Esophagus squamous epithelium (tissue), 5 donors: ENCODE data around the gene DMPK. TPM values are rescaled to one million over a fixed set of nuclear protein-coding genes. Genes with fewer than 3 reads are reported as not detected.

Experiments used
- DNase-seq: peaks from one replicate; lab custom pipeline; 2025; lab: John Stamatoyannopoulos, UW
- H3K27ac ChIP-seq, 4 donors: fragments of 200-600 bp; sonication (generic); one replicate each; pipeline ENCODE4 v1.5.1; 2016 to 2019; ENCODE audit warnings: mild to moderate bottlenecking in 1 of 4
- H3K27me3 ChIP-seq, 4 donors: fragments of 200-600 bp; sonication (generic); 1 replicate in 3 of 4; 2 replicates in 1 of 4; pipeline versions ENCODE4 v1.5.1 to v1.6.0; 2017 to 2021; ENCODE audit warnings: antibody characterized with exemption in 1 of 4
- H3K36me3 ChIP-seq, 3 donors: fragments of 200-600 bp; sonication (generic); one replicate each; pipeline ENCODE4 v1.5.1; 2016 to 2019
- H3K4me1 ChIP-seq, 3 donors: fragments of 200-600 bp; sonication (generic); one replicate each; pipeline ENCODE4 v1.5.1; 2017 to 2019
- H3K4me3 ChIP-seq, 4 donors: fragments of 200-600 bp; sonication (generic); 1 replicate in 3 of 4; 2 replicates in 1 of 4; pipeline ENCODE4 v1.5.1; 2016 to 2019; ENCODE audit warnings: mild to moderate bottlenecking in 2 of 4, moderate library complexity in 1 of 4
- H3K9me3 ChIP-seq, 3 donors: fragments of 200-600 bp; sonication (generic); one replicate each; pipeline ENCODE4 v1.5.1; 2016 to 2019
- POLR2A ChIP-seq, 4 donors: fragments of 450-650 bp; IDR thresholded peaks; one replicate each; pipeline ENCODE4 v1.6.1; 2017; ENCODE audit warnings: antibody characterized with exemption in 4 of 4, mild to moderate bottlenecking in 4 of 4, moderate library complexity in 3 of 4
- WGBS, 2 donors: methylation state at CpG; one replicate each; pipeline ENCODE4 v1.1.5; 2018; 5-methylcytosine and 5-hydroxymethylcytosine counted together
- intact Hi-C: fragments of 100-400 bp; cut with DNase I; formaldehyde crosslinking; loops from one replicate; pipeline ENCODE4 v1.15.0; 2022
- total RNA-seq, 4 donors: library from RNA; depleted of rRNA; stranded (reverse); fragments of >200 nt; gene quantifications; one replicate each; pipeline ENCODE4 v1.1.0, GENCODE V29; 2016
- TF ChIP-seq, protein P1 (sequence below), 6 experiments: fragments of 450-650 bp in 4 of 6; fragments of 200-600 bp in 2 of 6; sonication (generic) in 2 of 6; IDR thresholded peaks; one replicate each; pipeline ENCODE4 v1.5.1; 2016 to 2019; ENCODE audit warnings: antibody characterized with exemption in 6 of 6, mild to moderate bottlenecking in 4 of 6, moderate library complexity in 4 of 6
- donor health status: DM: yes; HTN: yes; CAD: no.

DMPK gene
- total RNA-seq, 4 donors from 2014 or later: 15.8 to 36.6 (median 17.2) TPM

DNA sequence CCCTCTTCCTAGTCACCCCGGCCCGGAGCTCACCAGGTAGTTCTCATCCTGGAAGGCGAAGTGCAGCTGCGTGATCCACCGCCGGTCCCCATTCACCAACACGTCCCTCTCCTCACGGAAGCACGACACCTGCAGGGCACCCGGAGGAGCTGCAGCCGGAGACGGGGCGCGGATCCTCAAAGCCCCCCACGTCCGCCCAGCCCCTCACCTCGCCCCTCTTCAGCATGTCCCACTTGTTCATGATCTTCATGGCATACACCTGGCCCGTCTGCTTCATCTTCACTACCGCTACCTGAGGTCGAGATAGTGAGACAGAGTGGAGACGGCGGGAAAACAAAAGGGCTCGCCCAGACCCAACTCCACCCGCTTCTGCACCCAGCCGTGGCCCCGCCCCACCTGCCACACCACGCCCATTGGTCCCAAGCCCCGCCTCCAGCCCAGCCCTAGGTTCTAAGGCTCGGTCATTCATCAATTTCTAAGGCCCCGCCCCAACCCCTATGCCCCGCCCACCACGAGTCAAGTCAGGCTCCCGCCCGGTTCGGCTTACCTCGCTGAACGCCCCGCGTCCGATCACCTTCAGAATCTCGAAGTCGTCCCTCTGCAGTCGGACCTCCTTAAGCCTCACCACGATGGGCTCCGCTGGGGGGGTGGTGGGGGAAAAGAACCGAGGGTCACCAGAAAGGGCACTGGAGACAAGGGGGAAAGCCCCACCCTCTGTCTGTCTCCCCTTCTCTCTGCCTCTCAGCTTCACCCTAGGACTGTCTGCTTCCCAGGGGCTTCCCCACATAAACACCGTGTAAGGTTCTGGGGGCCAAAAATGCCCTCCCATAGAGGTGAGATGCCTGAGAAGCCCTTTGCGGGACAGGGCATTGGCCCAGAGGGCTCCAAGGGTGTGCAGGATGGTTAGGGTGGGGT lies 2.8 kb downstream of the DMPK start:
- Histone ChIP-seq H3K4me3 (peak overlapping the region; percentile 20 to 64 (median 56)), H3K4me1 (peaks cover 51 to 65% (median 57%) of the 10 kb centered on the region in 3 donors), H3K9me3 (no peaks in the 10 kb centered on the region), H3K27ac (peak overlapping the region; percentile 79 to 92 (median 89)), H3K27me3 (no peaks in the 10 kb centered on the region), H3K36me3 (peaks cover 14 to 31% (median 15%) of the 10 kb centered on the region in 3 donors)
- no peak for TF ChIP-seq POLR2A (IDR thresholded peaks at IDR 0.05)
- TF ChIP-seq, protein P1, sequence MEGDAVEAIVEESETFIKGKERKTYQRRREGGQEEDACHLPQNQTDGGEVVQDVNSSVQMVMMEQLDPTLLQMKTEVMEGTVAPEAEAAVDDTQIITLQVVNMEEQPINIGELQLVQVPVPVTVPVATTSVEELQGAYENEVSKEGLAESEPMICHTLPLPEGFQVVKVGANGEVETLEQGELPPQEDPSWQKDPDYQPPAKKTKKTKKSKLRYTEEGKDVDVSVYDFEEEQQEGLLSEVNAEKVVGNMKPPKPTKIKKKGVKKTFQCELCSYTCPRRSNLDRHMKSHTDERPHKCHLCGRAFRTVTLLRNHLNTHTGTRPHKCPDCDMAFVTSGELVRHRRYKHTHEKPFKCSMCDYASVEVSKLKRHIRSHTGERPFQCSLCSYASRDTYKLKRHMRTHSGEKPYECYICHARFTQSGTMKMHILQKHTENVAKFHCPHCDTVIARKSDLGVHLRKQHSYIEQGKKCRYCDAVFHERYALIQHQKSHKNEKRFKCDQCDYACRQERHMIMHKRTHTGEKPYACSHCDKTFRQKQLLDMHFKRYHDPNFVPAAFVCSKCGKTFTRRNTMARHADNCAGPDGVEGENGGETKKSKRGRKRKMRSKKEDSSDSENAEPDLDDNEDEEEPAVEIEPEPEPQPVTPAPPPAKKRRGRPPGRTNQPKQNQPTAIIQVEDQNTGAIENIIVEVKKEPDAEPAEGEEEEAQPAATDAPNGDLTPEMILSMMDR (IDR thresholded peaks at IDR 0.05): peak; percentile 71 to 87 (median 82)
- DNase-seq: peak; percentile 55
- WGBS, 2 donors: 2 to 15% methylated on average over 9 to 37 of the region's 48 CpGs
- intact Hi-C loops: no loop called here

- Histone ChIP-seq H3K27ac (no peak overlapping the region), H3K4me1 (peaks cover 43 to 52% (median 46%) of the 10 kb centered on the region in 3 donors), H3K9me3 (no peaks in the 10 kb centered on the region), H3K36me3 (peaks cover 14 to 40% (median 15%) of the 10 kb centered on the region in 3 donors), H3K4me3 (no peak overlapping the region), H3K27me3 (no peaks in the 10 kb centered on the region)
- 86 to 92% methylated on average over 9 to 25 of the region's 28 CpGs for WGBS, 2 donors
- intact Hi-C loops: no loop called here
- DNase-seq: no peak
- TF ChIP-seq POLR2A (IDR thresholded peaks at IDR 0.05): no peak
- TF ChIP-seq, protein P1 (IDR thresholded peaks at IDR 0.05): no peak
Observed at GRCh38 chr19:45778010-45778661, 4.2 kb downstream of the DMPK start.

- no peak overlapping the region for H3K4me3 ChIP-seq
- peaks cover 14 to 46% (median 15%) of the 10 kb centered on the region in 3 donors for H3K36me3 ChIP-seq
- no peak for DNase-seq
- H3K27ac ChIP-seq: no peak overlapping the region
- H3K9me3 ChIP-seq: no peaks in the 10 kb centered on the region
- intact Hi-C loops: no loop called here
- 96 to 100% methylated on average over 1 to 4 of the region's 34 CpGs for WGBS, 2 donors
- no peak for TF ChIP-seq POLR2A (IDR thresholded peaks at IDR 0.05)
- TF ChIP-seq, protein P1 (IDR thresholded peaks at IDR 0.05): no peak
- peaks cover 37 to 45% (median 40%) of the 10 kb centered on the region in 3 donors for H3K4me1 ChIP-seq
- H3K27me3 ChIP-seq: no peaks in the 10 kb centered on the region
Observed at GRCh38 chr19:45777395-45777961, 4.8 kb downstream of the DMPK start.

DNA sequence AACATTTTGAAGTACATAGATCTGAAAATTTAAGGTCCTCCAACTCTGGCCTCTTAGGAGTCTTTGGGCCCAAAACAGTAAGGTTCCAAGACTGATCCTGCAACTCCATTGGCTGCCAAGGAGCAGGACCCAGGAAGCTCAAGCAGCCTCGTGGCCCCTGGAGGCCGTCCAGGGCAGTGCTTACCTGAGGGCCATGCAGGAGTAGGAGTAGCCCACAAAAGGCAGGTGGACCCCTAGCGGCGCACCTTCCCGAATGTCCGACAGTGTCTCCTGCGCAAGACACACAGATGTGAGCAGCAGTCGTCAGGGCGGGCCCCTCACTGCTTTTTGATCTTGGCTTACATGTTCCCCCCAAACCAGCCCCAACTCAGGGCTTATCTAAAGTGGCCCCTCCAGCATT lies 7.5 kb downstream of the DMPK start:
- intact Hi-C loops: no loop called here
- no peak for TF ChIP-seq POLR2A (IDR thresholded peaks at IDR 0.05)
- TF ChIP-seq, protein P1 (IDR thresholded peaks at IDR 0.05): peak in 1 of 6 experiments; percentile 15

More for the DNA sequence above, 7.5 kb downstream of the DMPK start:
- H3K27ac ChIP-seq: no peak overlapping the region
- H3K27me3 ChIP-seq: no peaks in the 10 kb centered on the region
- H3K9me3 ChIP-seq: no peaks in the 10 kb centered on the region
- H3K4me3 ChIP-seq: no peak overlapping the region
- H3K36me3 ChIP-seq: peaks cover 14 to 53% (median 15%) of the 10 kb centered on the region in 3 donors
- 90 to 91% methylated on average over 7 to 9 of the region's 9 CpGs for WGBS, 2 donors
- no peak for DNase-seq
- peaks cover 15 to 37% (median 21%) of the 10 kb centered on the region in 3 donors for H3K4me1 ChIP-seq
